CD14-positive monocyte (primary cell): Measurements from ENCODE around the gene MLIP. TPM values are rescaled to one million over a fixed set of nuclear protein-coding genes. Genes with fewer than 3 reads are reported as not detected.

Experiments used
- DNase-seq, 3 donors: peaks; one replicate each; pipeline ENCODE4 v3.0.0-alpha.2; 2011 to 2022
- H2AFZ ChIP-seq: 2 replicates; pipeline ENCODE4 v1.6.0; 2012; ENCODE audit warnings: mild to moderate bottlenecking, low read depth, low read length, inconsistent platforms; ENCODE audit not compliant: insufficient read depth, poor library complexity, severe bottlenecking
- H3K27ac ChIP-seq, 2 donors: 1 replicate in 1 of 2; 2 replicates in 1 of 2; pipeline ENCODE4 v1.5.1; 2012 to 2013; ENCODE audit warnings: low read length in 2 of 2, control low read depth in 1 of 2, inconsistent platforms in 1 of 2, low read depth in 1 of 2, mild to moderate bottlenecking in 1 of 2
- H3K27me3 ChIP-seq, 2 donors: one replicate each; pipeline versions ENCODE4 v1.6.0 to v1.6.1; 2011 to 2013; ENCODE audit warnings: low read length in 2 of 2; ENCODE audit not compliant: control insufficient read depth in 2 of 2, insufficient read depth in 2 of 2
- H3K36me3 ChIP-seq, 2 donors: replicated peaks in 1 of 2; 1 replicate in 1 of 2; 2 replicates in 1 of 2; pipeline versions ENCODE4 v1.5.1 to v1.6.1; 2012 to 2013; ENCODE audit warnings: low read length in 2 of 2, control low read depth in 1 of 2, inconsistent platforms in 1 of 2, mild to moderate bottlenecking in 1 of 2; ENCODE audit not compliant: insufficient read depth in 2 of 2, control insufficient read depth in 1 of 2
- H3K4me1 ChIP-seq, 2 donors: 1 replicate in 1 of 2; 2 replicates in 1 of 2; pipeline versions ENCODE4 v1.5.1 to v1.6.1; 2012 to 2013; ENCODE audit warnings: low read length in 2 of 2, control low read depth in 1 of 2, inconsistent platforms in 1 of 2, mild to moderate bottlenecking in 1 of 2, moderate library complexity in 1 of 2; ENCODE audit not compliant: insufficient read depth in 2 of 2, control insufficient read depth in 1 of 2
- H3K4me2 ChIP-seq: replicated peaks from 2 replicates; pipeline ENCODE3; 2012; ENCODE audit warnings: low read length, moderate library complexity, mild to moderate bottlenecking; ENCODE audit not compliant: poor library complexity, severe bottlenecking; ENCODE audit errors: extremely low read depth
- H3K4me3 ChIP-seq, 3 experiments: fragments of 200-600 bp in 1 of 3; sonication (generic) in 1 of 3; replicated peaks in 1 of 3; 1 replicate in 2 of 3; 2 replicates in 1 of 3; pipeline ENCODE4 v1.5.1; 2011 to 2013; ENCODE audit warnings: low read length in 3 of 3, mild to moderate bottlenecking in 3 of 3, control low read depth in 2 of 3, low read depth in 2 of 3, inconsistent platforms in 1 of 3, moderate library complexity in 1 of 3
- H3K79me2 ChIP-seq: 2 replicates; pipeline ENCODE4 v1.6.0; 2012; ENCODE audit warnings: mild to moderate bottlenecking, control low read depth, inconsistent platforms, low read length, moderate library complexity; ENCODE audit not compliant: insufficient read depth
- H3K9ac ChIP-seq: 2 replicates; pipeline ENCODE4 v1.6.0; 2017; ENCODE audit warnings: low read length, mild to moderate bottlenecking; ENCODE audit not compliant: insufficient read depth, poor library complexity, severe bottlenecking
- H3K9me3 ChIP-seq, 2 donors: replicated peaks in 1 of 2; 1 replicate in 1 of 2; 2 replicates in 1 of 2; pipeline versions ENCODE4 v1.5.1 to v1.6.1; 2012 to 2013; ENCODE audit warnings: low read length in 2 of 2, control low read depth in 1 of 2; ENCODE audit not compliant: control insufficient read depth in 1 of 2, insufficient read depth in 1 of 2
- H4K20me1 ChIP-seq: 2 replicates; pipeline ENCODE4 v1.6.0; 2012; ENCODE audit warnings: mild to moderate bottlenecking, low read length, control low read depth, moderate library complexity; ENCODE audit not compliant: insufficient read depth
- H3K27ac Mint-ChIP-seq, 7 donors: one replicate each; pipeline ENCODE4 v1.8.0; 2020; ENCODE audit warnings: mild to moderate bottlenecking in 7 of 7, mixed read lengths in 7 of 7, moderate library complexity in 6 of 7, inconsistent platforms in 2 of 7
- H3K27me3 Mint-ChIP-seq, 3 donors: one replicate each; pipeline ENCODE4 v1.8.0; 2021 to 2022; ENCODE audit warnings: low read depth in 3 of 3, mild to moderate bottlenecking in 3 of 3, mixed read lengths in 3 of 3, moderate library complexity in 3 of 3, inconsistent platforms in 1 of 3
- H3K36me3 Mint-ChIP-seq, 2 donors: one replicate each; pipeline ENCODE4 v1.8.0; 2020; ENCODE audit warnings: mixed read lengths in 2 of 2, inconsistent platforms in 1 of 2, mild to moderate bottlenecking in 1 of 2
- H3K4me1 Mint-ChIP-seq: one replicate; pipeline ENCODE4 v1.8.0; 2020; ENCODE audit warnings: mild to moderate bottlenecking, mixed read lengths
- H3K4me3 Mint-ChIP-seq, 2 donors: one replicate each; pipeline ENCODE4 v1.8.0; 2020; ENCODE audit warnings: mild to moderate bottlenecking in 2 of 2, mixed read lengths in 2 of 2, moderate library complexity in 1 of 2
- H3K9me3 Mint-ChIP-seq, 7 donors: one replicate each; pipeline ENCODE4 v1.8.0; 2020 to 2022; ENCODE audit warnings: mixed read lengths in 7 of 7, mild to moderate bottlenecking in 6 of 7, moderate library complexity in 6 of 7, inconsistent platforms in 2 of 7
- CTCF ChIP-seq: fragments of 200-600 bp; IDR thresholded peaks from one replicate; pipeline ENCODE4 v1.8.0; 2022; ENCODE audit warnings: antibody characterized with exemption, mild to moderate bottlenecking
- WGBS: methylation state at CpG from one replicate; pipeline ENCODE4 v1.1.5; 2013; ENCODE audit warnings: missing lambda C conversion rate; ENCODE audit not compliant: insufficient coverage; 5-methylcytosine and 5-hydroxymethylcytosine counted together
- intact Hi-C, 2 donors: fragments of 100-400 bp; cut with micrococcal nuclease; formaldehyde crosslinking; loops; one replicate each; pipeline versions ENCODE4 v1.15.0 to v1.15.1; 2023
- polyA plus RNA-seq, 3 donors: library from polyadenylated mRNA; depleted of rRNA in 1 of 3; unstranded in 2 of 3; stranded (reverse) in 1 of 3; fragments of 300-500 nt in 2 of 3; fragments of >200 nt in 1 of 3; fragmentation: Illumina TruSeq in 2 of 3; gene quantifications; 1 replicate in 2 of 3; 2 replicates in 1 of 3; pipeline ENCODE4 v1.2.3, GENCODE V29; 2012 to 2021

MLIP gene
- polyA plus RNA-seq, 3 donors: not detected

GRCh38 chr6:54109586-54109985, 1.7 kb upstream of the MLIP start:
- H3K79me2 ChIP-seq: no peaks in the 10 kb centered on the region
- no peak overlapping the region for H3K4me3 ChIP-seq
- no peak overlapping the region for H3K27ac ChIP-seq
- WGBS: no CpG with 5 or more reads among the region's 3 CpGs
- TF ChIP-seq CTCF: no peak
- H3K36me3 ChIP-seq: no peaks in the 10 kb centered on the region
- H4K20me1 ChIP-seq: no peaks in the 10 kb centered on the region
- no peaks in the 10 kb centered on the region for H3K4me1 ChIP-seq
- H3K27me3 ChIP-seq: no peaks in the 10 kb centered on the region
- H3K9me3 Mint-ChIP-seq: peaks cover 0 to 5% (median 3%) of the 10 kb centered on the region in 7 donors
- H3K27ac Mint-ChIP-seq: no peak overlapping the region
- no peak overlapping the region for H2AFZ ChIP-seq
- intact Hi-C loops: no loop called here
- H3K9me3 ChIP-seq: no peaks in the 10 kb centered on the region
- H3K4me3 Mint-ChIP-seq: no peak overlapping the region
- DNase-seq: no peak
- no peaks in the 10 kb centered on the region for H3K4me1 Mint-ChIP-seq
- no peak overlapping the region for H3K4me2 ChIP-seq
- no peaks in the 10 kb centered on the region for H3K36me3 Mint-ChIP-seq
- no peak overlapping the region for H3K9ac ChIP-seq
- no peaks in the 10 kb centered on the region for H3K27me3 Mint-ChIP-seq

GRCh38 chr6:54112151-54112650, 958 bp downstream of the MLIP start:
- H3K9ac ChIP-seq: no peak overlapping the region
- H3K27ac Mint-ChIP-seq: no peak overlapping the region
- H3K4me1 ChIP-seq: no peaks in the 10 kb centered on the region
- no peaks in the 10 kb centered on the region for H3K36me3 Mint-ChIP-seq
- peaks cover 0 to 2% (median 0%) of the 10 kb centered on the region in 3 donors for H3K27me3 Mint-ChIP-seq
- H3K27ac ChIP-seq: no peak overlapping the region
- H3K27me3 ChIP-seq: no peaks in the 10 kb centered on the region
- H3K4me3 Mint-ChIP-seq: no peak overlapping the region
- no peaks in the 10 kb centered on the region for H4K20me1 ChIP-seq
- H2AFZ ChIP-seq: no peak overlapping the region
- no peaks in the 10 kb centered on the region for H3K79me2 ChIP-seq
- peaks cover 2 to 12% of the 10 kb centered on the region in 2 donors for H3K9me3 ChIP-seq
- no peak overlapping the region for H3K4me2 ChIP-seq
- H3K4me3 ChIP-seq: no peak overlapping the region
- peaks cover 3 to 11% (median 5%) of the 10 kb centered on the region in 7 donors for H3K9me3 Mint-ChIP-seq
- no peaks in the 10 kb centered on the region for H3K36me3 ChIP-seq
- WGBS: no CpG with 5 or more reads among the region's 1 CpG
- H3K4me1 Mint-ChIP-seq: no peaks in the 10 kb centered on the region
- no peak for DNase-seq
- no peak for TF ChIP-seq CTCF
- intact Hi-C loops: no loop called here
